ENCODE results near the gene GJC1.

- no peak for TF ChIP-seq EZH2 (IDR thresholded peaks at IDR 0.05; ENCODE audit: insufficient read depth, poor library complexity, severe bottlenecking)
- no peak for TF ChIP-seq EZH2phosphoT487 (IDR thresholded peaks at IDR 0.05; ENCODE audit: insufficient read depth, low read depth)
Observed at GRCh38 chr17:44767493-44767892, 62.6 kb downstream of the GJC1 start.

Data from GM23248 (cell line).